GM18498 (cell line): ENCODE measurements around the gene C3orf33.
"Not testable (repeated sequence)": the region's sequence is repeated elsewhere in the genome, so short reads cannot be mapped to it uniquely, and the experiment has no call there.

Experiments
- ATAC-seq: cut with Tn5 transposase; IDR thresholded peaks from one replicate; pipeline ENCODE4 v1.9.1; 2021; ENCODE audit warnings: mild to moderate bottlenecking, moderate library complexity; ENCODE audit not compliant: unreplicated experiment

The C3orf33 gene

GRCh38 chr3:155805802-155806618 lies at the start of gene C3orf33:
Gene C3orf33, minus strand, starts transcription at chr3:155806278. Its CDS starts 26 bp downstream, at chr3:155806252.
- ATAC-seq, result peak; percentile 98

- peak; percentile 94 for ATAC-seq
Measured at GRCh38 chr3:155854141-155854940, 48.3 kb upstream of the C3orf33 start, which contains the start of gene SLC33A1. Gene SLC33A1, minus strand, starts transcription at chr3:155854427. Its CDS starts 430 bp downstream, at chr3:155853997.

- ATAC-seq, result peak; percentile 7
Measured at GRCh38 chr3:155853214-155854140, 47.4 kb upstream of the C3orf33 start.

- ATAC-seq, result no peak
Measured at GRCh38 chr3:155852341-155852740, 46.3 kb upstream of the C3orf33 start.

GRCh38 chr3:155849404-155849803 lies 43.3 kb upstream of the C3orf33 start:
- not testable (repeated sequence) for ATAC-seq

GRCh38 chr3:155847993-155848392 lies 41.9 kb upstream of the C3orf33 start:
- ATAC-seq, result no peak

- peak; percentile 44 for ATAC-seq
Measured at GRCh38 chr3:155846119-155846518, 40.0 kb upstream of the C3orf33 start.

GRCh38 chr3:155843569-155843968 lies 37.5 kb upstream of the C3orf33 start:
- no peak for ATAC-seq

- ATAC-seq, result no peak
Measured at GRCh38 chr3:155835341-155836071, 29.4 kb upstream of the C3orf33 start.

GRCh38 chr3:155828490-155829098 lies 22.5 kb upstream of the C3orf33 start:
- ATAC-seq, result not testable (repeated sequence)

GRCh38 chr3:155815030-155815545 lies 9.0 kb upstream of the C3orf33 start:
- no peak for ATAC-seq

GRCh38 chr3:155813224-155813623 lies 7.1 kb upstream of the C3orf33 start:
- not testable (repeated sequence) for ATAC-seq

- no peak for ATAC-seq
Measured at GRCh38 chr3:155809181-155809580, 3.1 kb upstream of the C3orf33 start.

GRCh38 chr3:155807823-155808222 lies 1.7 kb upstream of the C3orf33 start:
- no peak for ATAC-seq

- peak; percentile 11 for ATAC-seq
Measured at GRCh38 chr3:155805204-155805801, 775 bp downstream of the C3orf33 start.

GRCh38 chr3:155804323-155804722 lies 1.8 kb downstream of the C3orf33 start:
- no peak for ATAC-seq

- ATAC-seq, result no peak
Measured at GRCh38 chr3:155792532-155792931, 13.5 kb downstream of the C3orf33 start.

- ATAC-seq, result no peak
Measured at GRCh38 chr3:155791190-155791589, 14.9 kb downstream of the C3orf33 start.
